Muscle of leg (tissue), 11 donors: ENCODE results near the gene ANTXR1. TPM values are rescaled to one million over a fixed set of nuclear protein-coding genes. Genes with fewer than 3 reads are reported as not detected.
A peak's percentile ranks its signal among the peaks of the same experiment; 100 is the strongest.

Experiments used
- DNase-seq: peaks from one replicate; pipeline ENCODE4 v3.0.0; 2013
- H3K27ac ChIP-seq: one replicate; pipeline ENCODE4 v1.5.1; 2013; ENCODE audit warnings: mild to moderate bottlenecking, low read length, control low read depth
- H3K27me3 ChIP-seq: one replicate; pipeline ENCODE4 v1.6.1; 2013; ENCODE audit warnings: low read length; ENCODE audit not compliant: control insufficient read depth, insufficient read depth
- H3K36me3 ChIP-seq: one replicate; pipeline ENCODE4 v1.6.1; 2013; ENCODE audit warnings: low read length; ENCODE audit not compliant: control insufficient read depth, insufficient read depth
- H3K4me1 ChIP-seq: one replicate; pipeline ENCODE4 v1.6.1; 2013; ENCODE audit warnings: low read length; ENCODE audit not compliant: control insufficient read depth, insufficient read depth
- H3K4me3 ChIP-seq: one replicate; pipeline ENCODE4 v1.5.1; 2013; ENCODE audit warnings: low read length, control low read depth
- H3K9me3 ChIP-seq: replicated peaks from 2 replicates; pipeline ENCODE4 v1.6.1; 2013; ENCODE audit warnings: low read depth, low read length; ENCODE audit not compliant: control insufficient read depth
- WGBS: methylation state at CpG from one replicate; pipeline ENCODE4 v1.1.5; 2013; ENCODE audit warnings: missing lambda C conversion rate; ENCODE audit not compliant: insufficient coverage; 5-methylcytosine and 5-hydroxymethylcytosine counted together
- polyA plus RNA-seq, 8 donors: library from polyadenylated mRNA; unstranded; fragments of 120-200 nt; gene quantifications; one replicate each; pipeline versions ENCODE4 v1.2.1 to v1.2.3, GENCODE V29; 2013; ENCODE audit warnings: inconsistent platforms in 1 of 8, low replicate concordance in 1 of 8; ENCODE audit not compliant: insufficient read length in 8 of 8, insufficient read depth in 1 of 8
- total RNA-seq: library from RNA; stranded (reverse); fragments of 120-200 nt; gene quantifications from one replicate; pipeline ENCODE4 v1.2.4, GENCODE V29; 2013

Gene ANTXR1
- total and polyA plus RNA-seq, 9 donors = 84.4 to 187 (median 133) TPM

DNA sequence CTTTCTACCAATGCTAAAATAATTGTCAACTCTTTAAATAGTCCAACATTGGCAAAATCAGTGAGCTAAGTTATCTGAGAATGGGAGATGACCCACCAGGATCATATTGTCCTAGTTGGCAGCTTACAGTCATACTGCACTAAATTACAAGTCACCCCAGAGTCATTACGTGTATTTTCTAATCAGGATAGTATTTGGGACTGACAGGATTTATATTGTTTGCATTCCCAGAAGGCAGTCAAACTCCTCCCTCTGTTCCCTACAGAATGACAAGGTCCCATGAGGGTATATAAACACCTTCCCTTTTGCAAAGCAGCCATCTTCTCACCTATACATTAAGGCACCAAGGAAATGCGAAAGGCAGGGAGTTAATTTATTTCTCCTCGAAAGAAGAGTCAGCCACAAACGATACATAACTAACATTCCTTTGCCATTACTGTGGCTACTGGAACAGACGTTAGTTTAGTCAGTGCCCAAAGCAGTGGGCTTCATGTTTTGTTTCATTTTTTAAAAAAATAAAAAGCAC lies 125.3 kb downstream of the ANTXR1 start:
- Histone ChIP-seq H3K27me3 (no peaks in the 10 kb centered on the region), H3K27ac (no peak overlapping the region), H3K9me3 (no peaks in the 10 kb centered on the region), H3K4me1 (peaks cover 2% of the 10 kb centered on the region), H3K4me3 (no peak overlapping the region), H3K36me3 (peaks cover 8% of the 10 kb centered on the region)
- DNase-seq = no peak
- WGBS = 100% methylated on average over 1 of the region's 5 CpGs

DNA sequence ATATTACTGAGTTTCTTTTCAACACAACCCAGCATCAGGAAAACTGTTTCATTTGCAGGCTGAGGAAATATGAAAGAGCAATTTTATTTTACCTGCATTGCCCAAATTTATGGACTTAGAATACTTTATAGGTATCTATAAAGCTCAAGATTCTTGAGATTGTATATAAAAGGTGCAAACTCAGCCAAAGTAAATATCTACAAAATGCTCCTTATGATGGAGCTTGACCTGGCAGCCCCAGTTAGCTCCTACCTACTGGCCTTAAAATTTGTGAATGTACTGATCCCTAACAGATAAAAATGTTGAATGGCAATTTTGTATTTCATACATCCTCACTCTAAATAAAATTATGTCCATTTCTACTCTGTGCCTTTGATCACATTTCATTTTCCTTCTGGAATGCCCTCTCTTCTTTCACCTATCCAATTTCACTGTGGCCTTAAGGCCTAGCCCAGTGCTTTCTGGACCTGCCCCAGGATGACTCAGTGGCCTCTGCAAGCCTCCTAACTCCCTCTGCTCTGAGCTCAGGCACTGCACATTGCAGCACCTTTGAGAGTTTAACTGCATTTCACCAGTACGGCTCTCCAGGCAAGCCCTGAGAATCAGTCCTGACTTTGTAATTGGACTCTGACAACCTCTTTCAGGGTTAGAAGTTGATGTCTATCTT lies 125.9 kb downstream of the ANTXR1 start:
- Histone ChIP-seq H3K4me1 (peaks cover 5% of the 10 kb centered on the region), H3K36me3 (peaks cover 7% of the 10 kb centered on the region), H3K9me3 (no peaks in the 10 kb centered on the region), H3K27ac (no peak overlapping the region), H3K27me3 (no peaks in the 10 kb centered on the region), H3K4me3 (no peak overlapping the region)
- no peak for DNase-seq
- 33% methylated on average over 1 of the region's 1 CpG for whole genome bisulfite sequencing

DNA sequence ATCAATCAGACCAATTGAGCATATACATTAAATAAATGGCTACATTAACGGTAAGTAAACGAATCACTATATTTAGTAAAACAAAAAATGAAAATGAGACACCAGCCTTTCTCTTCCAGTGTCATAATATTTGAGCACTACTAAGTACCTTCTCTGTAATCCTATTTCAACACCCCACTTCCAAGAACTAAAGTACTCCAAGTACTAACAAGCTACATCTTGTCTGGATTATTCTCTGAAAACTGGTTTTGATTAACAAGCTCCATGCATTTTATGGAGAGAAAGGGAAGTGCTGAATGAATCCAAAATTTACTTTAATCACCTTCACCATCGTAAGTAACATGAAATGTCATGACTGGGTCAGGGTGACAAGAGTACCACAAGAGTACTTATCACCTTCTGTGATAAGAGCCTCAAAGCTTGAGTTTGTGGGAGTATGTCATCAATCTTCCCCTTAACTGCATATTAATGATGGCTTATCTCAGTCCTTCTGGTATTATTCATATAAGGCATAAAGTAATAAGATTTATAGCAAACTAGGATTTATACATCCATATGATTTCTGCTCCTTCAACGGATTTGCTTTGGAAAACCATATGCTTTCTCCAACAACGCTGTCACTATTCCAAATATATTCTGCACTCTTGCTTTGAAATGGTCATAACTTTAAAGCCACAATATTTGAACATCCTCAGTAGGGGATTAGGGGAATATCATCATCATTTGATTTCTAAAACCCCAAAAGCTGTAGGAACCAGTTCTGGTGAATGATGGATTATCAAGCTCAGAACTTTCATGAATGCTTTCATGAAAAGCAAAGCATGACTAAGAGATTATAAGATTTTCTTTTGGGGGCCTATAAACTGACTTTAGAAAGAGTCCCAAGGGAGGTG lies 127.0 kb downstream of the ANTXR1 start:
- Histone ChIP-seq H3K4me1 (peaks cover 16% of the 10 kb centered on the region), H3K9me3 (no peaks in the 10 kb centered on the region), H3K27me3 (no peaks in the 10 kb centered on the region), H3K4me3 (no peak overlapping the region), H3K36me3 (peaks cover 7% of the 10 kb centered on the region), H3K27ac (no peak overlapping the region)
- DNase-seq = no peak
- WGBS = no CpG with 5 or more reads among the region's 5 CpGs

GRCh38 chr2:69141061-69141460 lies 128.1 kb downstream of the ANTXR1 start:
- Histone ChIP-seq H3K27me3 (no peaks in the 10 kb centered on the region), H3K27ac (no peak overlapping the region), H3K9me3 (no peaks in the 10 kb centered on the region), H3K4me1 (peaks cover 26% of the 10 kb centered on the region), H3K4me3 (no peak overlapping the region), H3K36me3 (peaks cover 10% of the 10 kb centered on the region)
- WGBS = no CpG with 5 or more reads among the region's 1 CpG
- peak; percentile 44 for DNase-seq

GRCh38 chr2:69143748-69144360 lies 130.9 kb downstream of the ANTXR1 start:
- peaks cover 15% of the 10 kb centered on the region for H3K36me3 ChIP-seq
- H3K27ac ChIP-seq = peak overlapping the region; percentile 77
- no peaks in the 10 kb centered on the region for H3K9me3 ChIP-seq
- H3K4me3 ChIP-seq = no peak overlapping the region
- H3K4me1 ChIP-seq = peaks cover 47% of the 10 kb centered on the region
- peak; percentile 87 for DNase-seq
- H3K27me3 ChIP-seq = no peaks in the 10 kb centered on the region
- 55% methylated on average over 3 of the region's 4 CpGs for WGBS

DNA sequence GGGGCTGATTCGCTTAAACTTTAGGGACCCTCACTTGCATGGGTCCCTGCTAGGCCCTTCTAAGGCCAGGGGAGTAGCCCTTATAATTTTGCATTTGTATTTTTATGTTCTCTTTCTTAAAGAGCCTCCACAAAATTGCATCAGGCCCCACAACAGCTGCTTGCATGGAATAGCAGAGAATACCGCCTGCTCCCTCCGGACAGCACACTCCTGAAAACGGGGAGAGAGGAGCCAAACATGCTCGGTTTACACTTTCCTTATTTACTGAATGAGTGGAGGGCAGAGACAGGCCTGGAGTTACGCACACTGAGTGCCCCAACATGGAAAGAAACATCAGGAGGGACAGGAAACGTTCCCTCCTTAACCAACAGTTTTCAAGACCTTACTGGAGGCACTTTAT lies 132.2 kb downstream of the ANTXR1 start:
- H3K9me3 ChIP-seq = no peaks in the 10 kb centered on the region
- no peaks in the 10 kb centered on the region for H3K27me3 ChIP-seq
- WGBS = 32% methylated on average over 5 of the region's 7 CpGs
- peaks cover 15% of the 10 kb centered on the region for H3K36me3 ChIP-seq
- no peak overlapping the region for H3K4me3 ChIP-seq
- peak; percentile 90 for DNase-seq
- peak overlapping the region; percentile 77 for H3K27ac ChIP-seq
- H3K4me1 ChIP-seq = peaks cover 58% of the 10 kb centered on the region

DNA sequence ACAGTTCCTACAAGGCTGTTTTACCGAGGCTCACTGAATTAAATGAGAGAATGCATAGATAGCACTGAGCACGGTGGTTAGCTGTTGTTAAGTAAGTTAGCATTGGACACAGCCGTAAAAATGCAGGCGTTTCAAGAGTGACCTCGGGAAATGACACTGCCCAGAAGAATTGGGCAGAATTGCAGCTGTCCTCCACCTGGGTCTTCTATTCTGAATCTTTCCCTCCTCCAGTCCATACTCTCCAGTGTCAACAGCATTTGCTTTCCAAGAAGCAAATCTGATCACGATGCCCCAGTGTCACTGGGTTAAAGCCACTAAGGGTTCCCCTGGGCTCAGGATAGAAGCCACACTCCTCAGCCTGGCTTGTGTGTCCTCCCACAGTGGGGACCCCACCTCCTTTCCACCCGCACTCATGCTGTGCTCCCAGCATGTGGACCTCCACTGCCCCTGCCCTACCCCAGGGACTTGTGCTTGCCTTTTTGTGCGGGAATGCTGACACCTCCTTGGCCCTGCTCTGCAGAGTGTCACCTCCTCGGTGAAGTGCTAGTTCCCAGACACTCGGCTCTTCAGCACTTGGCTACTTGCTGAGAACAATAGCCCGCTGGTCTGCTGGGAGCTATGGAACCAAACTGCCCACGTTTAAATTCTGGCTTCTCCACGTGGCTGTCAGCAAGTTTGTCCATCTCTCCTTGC lies 135.0 kb downstream of the ANTXR1 start:
- WGBS = 49% methylated on average over 11 of the region's 13 CpGs
- no peak overlapping the region for H3K4me3 ChIP-seq
- no peak for DNase-seq
- no peaks in the 10 kb centered on the region for H3K9me3 ChIP-seq
- no peaks in the 10 kb centered on the region for H3K27me3 ChIP-seq
- H3K36me3 ChIP-seq = peaks cover 23% of the 10 kb centered on the region
- peaks cover 57% of the 10 kb centered on the region for H3K4me1 ChIP-seq
- no peak overlapping the region for H3K27ac ChIP-seq

- peaks cover 46% of the 10 kb centered on the region for H3K4me1 ChIP-seq
- WGBS = 26% methylated on average over 4 of the region's 7 CpGs
These were observed 136.7 kb downstream of the ANTXR1 start for GRCh38 chr2:69149631-69150215.

DNA sequence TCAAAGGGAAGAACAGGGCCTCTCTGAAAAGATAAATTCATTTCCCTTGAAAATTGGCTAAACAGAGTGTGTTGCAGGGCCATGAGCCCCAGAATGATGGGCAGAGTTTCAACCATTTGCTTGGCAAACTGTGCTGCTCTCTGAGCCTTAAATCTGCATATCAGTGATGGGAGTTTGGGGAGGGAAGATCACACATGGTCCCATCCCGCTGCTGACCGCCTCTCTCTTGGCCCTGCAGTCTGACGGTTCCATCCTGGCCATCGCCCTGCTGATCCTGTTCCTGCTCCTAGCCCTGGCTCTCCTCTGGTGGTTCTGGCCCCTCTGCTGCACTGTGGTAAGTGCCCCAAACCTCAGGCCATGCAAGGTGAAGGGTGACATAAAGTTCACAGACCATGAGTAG lies 139.0 kb downstream of the ANTXR1 start:
- H3K27ac ChIP-seq = no peak overlapping the region
- DNase-seq = no peak
- H3K4me1 ChIP-seq = peaks cover 24% of the 10 kb centered on the region
- peaks cover 40% of the 10 kb centered on the region for H3K36me3 ChIP-seq
- H3K27me3 ChIP-seq = no peaks in the 10 kb centered on the region
- H3K4me3 ChIP-seq = no peak overlapping the region
- no peaks in the 10 kb centered on the region for H3K9me3 ChIP-seq
- 87% methylated on average over 4 of the region's 4 CpGs for WGBS

More at GRCh38 chr2:69149631-69150215, 136.7 kb downstream of the ANTXR1 start:
- Histone ChIP-seq H3K36me3 (peaks cover 32% of the 10 kb centered on the region), H3K27ac (peak overlapping the region; percentile 71), H3K4me3 (no peak overlapping the region), H3K9me3 (no peaks in the 10 kb centered on the region), H3K27me3 (no peaks in the 10 kb centered on the region)
- peak; percentile 94 for DNase-seq
